Natural killer cell (primary cell): ENCODE data around the gene CGAS. TPM values are rescaled to one million over a fixed set of nuclear protein-coding genes. Genes with fewer than 3 reads are reported as not detected.

Source experiments
- ATAC-seq, 3 donors: fragments of 150-1000 bp in 2 of 3; fragments of 200-7000 bp in 1 of 3; cut with Tn5 transposase; 1 replicate in 1 of 3; 2 replicates in 2 of 3; pipeline ENCODE4 v1.10.0; 2021; ENCODE audit warnings: mild to moderate bottlenecking in 2 of 3, moderate library complexity in 2 of 3
- DNase-seq, 2 donors: peaks; one replicate each; pipeline versions ENCODE4 v3.0.0 to v3.0.0-alpha.2; 2013 to 2021; ENCODE audit warnings: mixed read lengths in 1 of 2
- H3K27ac ChIP-seq: one replicate; pipeline ENCODE4 v1.5.1; 2013; ENCODE audit warnings: mild to moderate bottlenecking, low read length
- H3K27me3 ChIP-seq: one replicate; pipeline ENCODE4 v1.6.1; 2013; ENCODE audit warnings: low read length; ENCODE audit not compliant: control insufficient read depth, insufficient read depth
- H3K36me3 ChIP-seq: one replicate; pipeline ENCODE4 v1.6.1; 2013; ENCODE audit warnings: low read length; ENCODE audit not compliant: control insufficient read depth, insufficient read depth
- H3K4me1 ChIP-seq: one replicate; pipeline ENCODE4 v1.6.1; 2013; ENCODE audit warnings: low read length; ENCODE audit not compliant: control insufficient read depth, insufficient read depth
- H3K4me3 ChIP-seq: one replicate; pipeline ENCODE4 v1.5.1; 2013; ENCODE audit warnings: low read length
- H3K9me3 ChIP-seq: one replicate; pipeline ENCODE4 v1.6.1; 2013; ENCODE audit warnings: low read length; ENCODE audit not compliant: control insufficient read depth, insufficient read depth
- H3K27ac Mint-ChIP-seq, 2 donors: one replicate each; pipeline ENCODE4 v1.8.0; 2022; ENCODE audit warnings: mild to moderate bottlenecking in 2 of 2, mixed read lengths in 2 of 2, moderate library complexity in 1 of 2
- H3K27me3 Mint-ChIP-seq, 2 donors: one replicate each; pipeline ENCODE4 v1.8.0; 2022; ENCODE audit warnings: low read depth in 2 of 2, mixed read lengths in 2 of 2
- H3K36me3 Mint-ChIP-seq: one replicate; pipeline ENCODE4 v1.8.0; 2022; ENCODE audit warnings: mixed read lengths
- H3K4me1 Mint-ChIP-seq, 2 donors: one replicate each; pipeline ENCODE4 v1.8.0; 2022; ENCODE audit warnings: mixed read lengths in 2 of 2
- H3K4me3 Mint-ChIP-seq: one replicate; pipeline ENCODE4 v1.8.0; 2022; ENCODE audit warnings: mild to moderate bottlenecking, moderate library complexity, mixed read lengths
- H3K9me3 Mint-ChIP-seq, 2 donors: one replicate each; pipeline ENCODE4 v1.8.0; 2022; ENCODE audit warnings: mixed read lengths in 2 of 2
- CTCF ChIP-seq: fragments of 200-600 bp; IDR thresholded peaks from one replicate; pipeline ENCODE4 v1.8.0; 2022; ENCODE audit warnings: antibody characterized with exemption
- WGBS: methylation state at CpG from one replicate; pipeline ENCODE4 v1.1.7; 2013; ENCODE audit warnings: missing lambda C conversion rate; ENCODE audit not compliant: insufficient coverage; 5-methylcytosine and 5-hydroxymethylcytosine counted together
- intact Hi-C: fragments of 100-400 bp; cut with micrococcal nuclease; formaldehyde crosslinking; loops from one replicate; pipeline ENCODE4 v1.14.2; 2022
- total RNA-seq, 4 donors: library from RNA; stranded (reverse); fragments of 120-200 nt in 1 of 4; gene quantifications; one replicate each; pipeline versions ENCODE4 v1.2.3 to v1.2.4, GENCODE V29; 2013 to 2022

Gene CGAS
- total RNA-seq, 3 donors from 2014 or later (not counting 1 experiment from before 2014, with no cell fraction given), result 15.5 to 17.8 (median 16.6) TPM

- no peak for TF ChIP-seq CTCF
- H3K4me1 Mint-ChIP-seq, result no peaks in the 10 kb centered on the region
- H3K9me3 Mint-ChIP-seq, result no peaks in the 10 kb centered on the region
- Histone ChIP-seq H3K9me3 (no peaks in the 10 kb centered on the region), H3K36me3 (no peaks in the 10 kb centered on the region), H3K27ac (no peak overlapping the region), H3K27me3 (no peaks in the 10 kb centered on the region), H3K4me3 (no peak overlapping the region), H3K4me1 (no peaks in the 10 kb centered on the region)
- H3K27me3 Mint-ChIP-seq, result no peaks in the 10 kb centered on the region
- no peaks in the 10 kb centered on the region for H3K36me3 Mint-ChIP-seq
- H3K27ac Mint-ChIP-seq, result no peak overlapping the region
- WGBS, result 100% methylated on average over 1 of the region's 1 CpG
- intact Hi-C loops, result no loop called here
- no peak for DNase-seq
- ATAC-seq, result no peak
- H3K4me3 Mint-ChIP-seq, result no peak overlapping the region
Observed at GRCh38 chr6:73409395-73409794, 42.7 kb downstream of the CGAS start.

- no peaks in the 10 kb centered on the region for H3K27me3 ChIP-seq
- Mint-ChIP-seq H3K27me3 (no peaks in the 10 kb centered on the region), H3K4me1 (peaks cover 0 to 5% of the 10 kb centered on the region in 2 donors), H3K9me3 (no peaks in the 10 kb centered on the region), H3K4me3 (no peak overlapping the region), H3K36me3 (no peaks in the 10 kb centered on the region), H3K27ac (no peak overlapping the region)
- DNase-seq (no peak), ATAC-seq (no peak)
- H3K9me3 ChIP-seq, result no peaks in the 10 kb centered on the region
- no peaks in the 10 kb centered on the region for H3K4me1 ChIP-seq
- intact Hi-C loops, result no loop called here
- no peaks in the 10 kb centered on the region for H3K36me3 ChIP-seq
- H3K27ac ChIP-seq, result no peak overlapping the region
- TF ChIP-seq CTCF, result no peak
- no peak overlapping the region for H3K4me3 ChIP-seq
Observed at GRCh38 chr6:73400656-73401055, 51.4 kb downstream of the CGAS start.

- Histone ChIP-seq H3K4me3 (no peak overlapping the region), H3K36me3 (no peaks in the 10 kb centered on the region), H3K27ac (no peak overlapping the region), H3K4me1 (no peaks in the 10 kb centered on the region), H3K9me3 (no peaks in the 10 kb centered on the region), H3K27me3 (no peaks in the 10 kb centered on the region)
- H3K4me3 Mint-ChIP-seq, result no peak overlapping the region
- peaks cover 10 to 13% of the 10 kb centered on the region in 2 donors for H3K4me1 Mint-ChIP-seq
- H3K27me3 Mint-ChIP-seq, result no peaks in the 10 kb centered on the region
- intact Hi-C loops, result no loop called here
- H3K36me3 Mint-ChIP-seq, result no peaks in the 10 kb centered on the region
- ATAC-seq (no peak), DNase-seq (no peak)
- TF ChIP-seq CTCF, result no peak
- H3K27ac Mint-ChIP-seq, result no peak overlapping the region
- 97% methylated on average over 10 of the region's 10 CpGs for WGBS
- H3K9me3 Mint-ChIP-seq, result no peaks in the 10 kb centered on the region
Observed at GRCh38 chr6:73395875-73396274, 56.2 kb downstream of the CGAS start.

GRCh38 chr6:73394577-73395354 lies 57.3 kb downstream of the CGAS start, which contains the start of gene DDX43:
DDX43 (plus strand) TSS chr6:73394828; CDS start chr6:73394906, 78 bp downstream.
- no peaks in the 10 kb centered on the region for H3K27me3 ChIP-seq
- Mint-ChIP-seq H3K4me3 (peak within 1 kb of the TSS; percentile 94), H3K9me3 (no peaks in the 10 kb centered on the region), H3K36me3 (no peaks in the 10 kb centered on the region), H3K27me3 (no peaks in the 10 kb centered on the region), H3K27ac (peak within 1 kb of the TSS; percentile 84 to 94), H3K4me1 (peaks cover 10 to 13% of the 10 kb centered on the region in 2 donors)
- peaks cover 3% of the 10 kb centered on the region for H3K4me1 ChIP-seq
- peak within 1 kb of the TSS; percentile 21 for H3K4me3 ChIP-seq
- DNase-seq (peak; percentile 32 to 73), ATAC-seq (peak in 2 of 3 donors; percentile 89 to 90)
- H3K9me3 ChIP-seq, result no peaks in the 10 kb centered on the region
- peak within 1 kb of the TSS; percentile 68 for H3K27ac ChIP-seq
- WGBS, result 85% methylated on average over 52 of the region's 54 CpGs
- intact Hi-C loops, result no loop called here
- TF ChIP-seq CTCF, result no peak
- no peaks in the 10 kb centered on the region for H3K36me3 ChIP-seq
